Body of pancreas (tissue), 4 donors: Measurements from ENCODE around the gene ARHGAP26. TPM values are rescaled to one million over a fixed set of nuclear protein-coding genes. Genes with fewer than 3 reads are reported as not detected.

ENCODE experiments used
- ATAC-seq: fragments of 150-250 bp; one replicate; pipeline ENCODE4 v1.9.1; 2016
- DNase-seq, 4 donors: peaks; one replicate each; pipeline ENCODE4 v3.0.0-alpha.2; 2019
- H3K27ac ChIP-seq, 4 donors: fragments of 200-600 bp; sonication (generic); 1 replicate in 3 of 4; 2 replicates in 1 of 4; pipeline versions ENCODE4 v1.5.1 to v1.6.1; 2016 to 2019; ENCODE audit warnings: mild to moderate bottlenecking in 1 of 4, mixed read lengths in 1 of 4, moderate library complexity in 1 of 4
- H3K27me3 ChIP-seq, 2 donors: fragments of 200-600 bp; sonication (generic); one replicate each; pipeline ENCODE4 v1.6.0; 2016; ENCODE audit warnings: mild to moderate bottlenecking in 1 of 2
- H3K36me3 ChIP-seq, 2 donors: fragments of 200-600 bp; sonication (generic); replicated peaks in 1 of 2; 2 replicates each; pipeline ENCODE4 v1.5.1; 2016; ENCODE audit warnings: low read depth in 2 of 2; ENCODE audit not compliant: insufficient read depth in 1 of 2
- H3K4me1 ChIP-seq: fragments of 200-600 bp; sonication (generic); one replicate; pipeline ENCODE4 v1.6.0; 2016
- H3K4me3 ChIP-seq, 2 donors: fragments of 200-600 bp; sonication (generic); 1 replicate in 1 of 2; 2 replicates in 1 of 2; pipeline ENCODE4 v1.5.1; 2016 to 2019
- H3K9me3 ChIP-seq, 3 donors: fragments of 200-600 bp; sonication (generic); 1 replicate in 2 of 3; 2 replicates in 1 of 3; pipeline ENCODE4 v1.5.1; 2016
- POLR2A ChIP-seq, 3 donors: fragments of 450-650 bp; IDR thresholded peaks; one replicate each; pipeline ENCODE4 v1.6.1; 2016; ENCODE audit warnings: antibody characterized with exemption in 3 of 3, mild to moderate bottlenecking in 2 of 3
- WGBS, 2 donors: methylation state at CpG; one replicate each; pipeline ENCODE4 v1.1.5; 2017; 5-methylcytosine and 5-hydroxymethylcytosine counted together
- intact Hi-C: fragments of 100-400 bp; cut with DNase I; formaldehyde crosslinking; loops from one replicate; pipeline ENCODE4 v1.15.1; 2023
- total RNA-seq, 2 donors: library from RNA; depleted of rRNA; stranded (reverse); fragments of >200 nt; gene quantifications; one replicate each; pipeline ENCODE4 v1.1.0, GENCODE V29; 2016
- TF ChIP-seq, protein P1 (sequence below), 7 experiments: fragments of 450-650 bp in 4 of 7; fragments of 200-600 bp in 3 of 7; sonication (generic) in 3 of 7; IDR thresholded peaks; one replicate each; pipeline ENCODE4 v1.5.1; 2016 to 2019; ENCODE audit warnings: antibody characterized with exemption in 7 of 7

Gene ARHGAP26
- total RNA-seq, 2 donors from 2014 or later, result 12.5 to 14.2 TPM

DNA sequence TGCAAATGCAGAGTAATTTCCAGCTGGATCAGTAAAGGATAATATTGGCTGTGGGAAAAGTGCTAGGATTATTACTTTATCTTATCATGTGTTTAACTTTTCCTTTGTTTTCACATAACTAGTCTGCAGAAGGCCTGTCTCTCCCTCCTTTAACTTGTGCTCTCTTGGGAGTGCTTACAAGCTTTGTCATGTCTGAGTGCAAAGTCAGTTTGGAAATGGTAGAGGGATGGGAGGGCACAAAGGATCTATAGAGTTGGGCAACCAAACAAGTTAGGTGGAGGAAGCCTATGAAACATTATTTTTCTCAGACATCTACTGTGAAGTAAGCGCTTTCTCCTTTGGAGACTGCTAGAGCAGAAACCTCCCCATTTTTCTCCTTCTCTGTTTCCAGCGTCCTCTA lies 308.8 kb downstream of the ARHGAP26 start:
- H3K27ac ChIP-seq, result no peak overlapping the region
- H3K27me3 ChIP-seq, result no peaks in the 10 kb centered on the region
- DNase-seq, result no peak
- H3K9me3 ChIP-seq, result no peaks in the 10 kb centered on the region
- no peak for ATAC-seq
- WGBS, 2 donors, result 97 to 98% methylated on average over 2 of the region's 2 CpGs
- no peaks in the 10 kb centered on the region for H3K4me1 ChIP-seq
- H3K4me3 ChIP-seq, result no peak overlapping the region
- intact Hi-C loops, result no loop called here
- no peak for TF ChIP-seq POLR2A (IDR thresholded peaks at IDR 0.05)
- TF ChIP-seq, protein P1, sequence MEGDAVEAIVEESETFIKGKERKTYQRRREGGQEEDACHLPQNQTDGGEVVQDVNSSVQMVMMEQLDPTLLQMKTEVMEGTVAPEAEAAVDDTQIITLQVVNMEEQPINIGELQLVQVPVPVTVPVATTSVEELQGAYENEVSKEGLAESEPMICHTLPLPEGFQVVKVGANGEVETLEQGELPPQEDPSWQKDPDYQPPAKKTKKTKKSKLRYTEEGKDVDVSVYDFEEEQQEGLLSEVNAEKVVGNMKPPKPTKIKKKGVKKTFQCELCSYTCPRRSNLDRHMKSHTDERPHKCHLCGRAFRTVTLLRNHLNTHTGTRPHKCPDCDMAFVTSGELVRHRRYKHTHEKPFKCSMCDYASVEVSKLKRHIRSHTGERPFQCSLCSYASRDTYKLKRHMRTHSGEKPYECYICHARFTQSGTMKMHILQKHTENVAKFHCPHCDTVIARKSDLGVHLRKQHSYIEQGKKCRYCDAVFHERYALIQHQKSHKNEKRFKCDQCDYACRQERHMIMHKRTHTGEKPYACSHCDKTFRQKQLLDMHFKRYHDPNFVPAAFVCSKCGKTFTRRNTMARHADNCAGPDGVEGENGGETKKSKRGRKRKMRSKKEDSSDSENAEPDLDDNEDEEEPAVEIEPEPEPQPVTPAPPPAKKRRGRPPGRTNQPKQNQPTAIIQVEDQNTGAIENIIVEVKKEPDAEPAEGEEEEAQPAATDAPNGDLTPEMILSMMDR (IDR thresholded peaks at IDR 0.05), result no peak
- H3K36me3 ChIP-seq, result no peaks in the 10 kb centered on the region

DNA sequence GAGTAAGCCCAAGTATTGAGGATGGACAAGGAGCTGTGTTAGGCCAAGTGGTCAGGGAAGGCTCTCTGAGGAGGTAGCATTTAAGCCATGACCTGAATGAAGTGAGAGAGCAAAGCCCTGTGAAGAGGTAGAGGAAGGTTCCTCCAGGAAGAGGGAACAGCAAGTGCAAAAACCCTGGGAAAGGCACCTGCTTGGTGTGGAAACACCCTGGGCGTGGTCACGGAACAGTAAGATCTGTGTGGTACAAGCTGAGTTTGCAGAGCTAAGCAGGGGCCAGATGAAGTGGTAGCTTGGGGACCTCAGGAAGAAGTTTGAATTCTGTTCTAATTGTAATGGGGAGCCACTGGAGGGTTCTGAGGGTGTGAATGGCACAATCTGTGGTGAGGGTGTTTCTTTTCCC lies 310.2 kb downstream of the ARHGAP26 start:
- DNase-seq (no peak), ATAC-seq (no peak)
- H3K27me3 ChIP-seq, result no peaks in the 10 kb centered on the region
- no peak overlapping the region for H3K27ac ChIP-seq
- WGBS, 2 donors, result 93 to 95% methylated on average over 2 of the region's 2 CpGs
- no peaks in the 10 kb centered on the region for H3K4me1 ChIP-seq
- no peak for TF ChIP-seq POLR2A (IDR thresholded peaks at IDR 0.05)
- TF ChIP-seq, protein P1 (IDR thresholded peaks at IDR 0.05), result no peak
- H3K4me3 ChIP-seq, result no peak overlapping the region
- no peaks in the 10 kb centered on the region for H3K36me3 ChIP-seq
- no peaks in the 10 kb centered on the region for H3K9me3 ChIP-seq
- intact Hi-C loops, result no loop called here

DNA sequence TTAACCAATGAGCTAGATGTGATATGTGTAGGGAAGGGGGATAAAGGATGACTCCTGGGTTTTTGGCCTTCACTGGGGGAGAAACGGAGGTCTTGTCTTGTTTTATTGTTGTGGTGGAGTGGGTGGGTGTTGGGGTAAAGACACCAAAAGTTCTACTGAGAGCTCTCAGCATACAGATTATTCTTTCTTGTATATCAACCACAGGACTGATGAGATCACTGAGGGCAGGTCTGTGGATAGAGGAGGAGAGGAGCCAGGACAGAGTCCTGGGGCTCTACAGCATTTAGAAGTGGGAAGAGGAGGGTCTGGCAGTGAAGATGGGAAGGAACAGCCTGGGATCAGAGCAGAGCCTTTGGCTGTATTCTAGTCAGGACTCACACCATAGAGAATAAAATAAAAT lies 310.8 kb downstream of the ARHGAP26 start:
- intact Hi-C loops, result no loop called here
- no peaks in the 10 kb centered on the region for H3K36me3 ChIP-seq
- no peak for ATAC-seq
- H3K9me3 ChIP-seq, result no peaks in the 10 kb centered on the region
- no peaks in the 10 kb centered on the region for H3K4me1 ChIP-seq
- TF ChIP-seq POLR2A (IDR thresholded peaks at IDR 0.05), result no peak
- TF ChIP-seq, protein P1 (IDR thresholded peaks at IDR 0.05), result no peak
- no peak overlapping the region for H3K27ac ChIP-seq
- H3K27me3 ChIP-seq, result no peaks in the 10 kb centered on the region
- WGBS, 2 donors, result 81 to 92% methylated on average over 1 of the region's 1 CpG
- DNase-seq, result no peak
- H3K4me3 ChIP-seq, result no peak overlapping the region

DNA sequence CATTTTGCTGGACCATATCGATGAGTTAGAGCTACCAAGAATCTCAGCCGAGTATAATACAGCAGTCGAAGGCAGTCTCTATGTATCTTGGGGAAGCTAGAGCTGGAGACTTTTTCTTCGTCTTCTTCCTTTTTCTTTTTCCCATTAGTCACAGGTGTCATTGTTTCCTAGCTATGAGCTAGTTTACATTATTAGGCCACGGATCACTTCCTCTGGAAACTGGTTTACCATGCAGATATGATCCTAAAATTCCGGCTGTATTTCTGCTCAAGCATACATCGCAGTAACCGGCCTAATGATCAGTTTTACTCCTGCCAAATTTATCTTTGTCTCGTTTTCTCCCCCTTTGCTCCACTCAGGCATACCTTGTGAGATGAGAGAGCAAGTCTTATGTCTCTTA lies 312.8 kb downstream of the ARHGAP26 start:
- intact Hi-C loops, result no loop called here
- Histone ChIP-seq H3K9me3 (no peaks in the 10 kb centered on the region), H3K4me3 (no peak overlapping the region), H3K27ac (no peak overlapping the region), H3K4me1 (no peaks in the 10 kb centered on the region), H3K27me3 (no peaks in the 10 kb centered on the region), H3K36me3 (no peaks in the 10 kb centered on the region)
- ATAC-seq (no peak), DNase-seq (no peak)
- TF ChIP-seq, protein P1 (IDR thresholded peaks at IDR 0.05), result no peak
- no peak for TF ChIP-seq POLR2A (IDR thresholded peaks at IDR 0.05)
- 73 to 83% methylated on average over 9 of the region's 9 CpGs for WGBS, 2 donors

DNA sequence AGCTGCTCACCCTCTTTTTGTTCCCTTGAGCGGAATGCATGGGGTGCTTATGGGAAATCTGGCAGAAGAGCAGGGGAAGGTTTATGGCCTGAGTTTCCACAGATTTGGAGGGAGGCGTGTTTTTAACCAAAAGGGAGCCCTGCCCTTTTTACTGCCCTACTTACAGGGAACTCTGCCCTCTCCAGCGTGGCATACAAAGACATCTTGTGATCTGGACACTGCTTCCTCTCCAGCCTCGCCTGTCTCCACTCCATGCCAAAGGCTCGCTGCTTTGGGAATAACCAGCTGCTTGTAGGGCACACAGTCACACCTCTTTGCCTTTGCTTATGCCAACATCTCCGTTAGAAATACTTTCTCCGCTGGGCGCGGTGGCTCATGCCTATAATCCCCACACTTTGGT lies 314.2 kb downstream of the ARHGAP26 start:
- no peaks in the 10 kb centered on the region for H3K36me3 ChIP-seq
- H3K9me3 ChIP-seq, result no peaks in the 10 kb centered on the region
- WGBS, 2 donors, result 97% methylated on average over 9 of the region's 9 CpGs
- no peak overlapping the region for H3K4me3 ChIP-seq
- TF ChIP-seq POLR2A (IDR thresholded peaks at IDR 0.05), result no peak
- TF ChIP-seq, protein P1 (IDR thresholded peaks at IDR 0.05), result no peak
- no peak overlapping the region for H3K27ac ChIP-seq
- ATAC-seq (no peak), DNase-seq (no peak)
- no peaks in the 10 kb centered on the region for H3K4me1 ChIP-seq
- intact Hi-C loops, result no loop called here
- H3K27me3 ChIP-seq, result no peaks in the 10 kb centered on the region
